Measurements from ENCODE around the gene FAF2.

DNA sequence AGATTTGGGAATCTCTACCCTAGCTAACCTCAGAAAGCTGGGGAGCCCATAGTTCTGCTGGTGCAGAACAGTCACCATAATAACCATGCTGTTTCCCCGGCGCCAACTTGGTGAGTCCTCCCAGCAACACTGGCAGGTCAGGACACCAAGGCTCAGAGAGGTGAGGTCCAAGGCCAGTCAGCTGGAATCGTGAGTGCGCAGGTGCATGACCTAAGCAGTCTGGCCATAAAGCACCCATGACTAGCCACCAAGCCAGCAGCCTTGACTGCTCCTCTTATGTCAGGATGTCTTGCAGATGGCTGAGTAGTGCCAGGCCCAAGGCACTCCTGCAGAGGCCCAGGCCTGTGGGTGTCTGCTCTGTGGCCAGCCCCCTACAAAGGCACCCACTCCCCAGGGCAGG is 86.5 kb downstream of the FAF2 start:
- no peak for TF ChIP-seq CTCF (IDR thresholded peaks at IDR 0.05)
- no peak for TF ChIP-seq EZH2phosphoT487 (IDR thresholded peaks at IDR 0.05)
- no peak for TF ChIP-seq EZH2 (IDR thresholded peaks at IDR 0.05)

Measured in neural progenitor cell (in vitro differentiated cells).